GM19397 (cell line): ENCODE results near the gene GAS2L3.
"Not testable (repeated sequence)": the region's sequence is repeated elsewhere in the genome, so short reads cannot be mapped to it uniquely, and the experiment has no call there.

Experiments used
- ATAC-seq: cut with Tn5 transposase; IDR thresholded peaks from one replicate; pipeline ENCODE4 v1.9.1; 2021; ENCODE audit warnings: mild to moderate bottlenecking, moderate library complexity; ENCODE audit not compliant: unreplicated experiment

GAS2L3 gene

GRCh38 chr12:100573292-100574186 lies at the start of gene GAS2L3:
TSS of gene GAS2L3 (plus strand) at chr12:100573684. CDS start at chr12:100594905, 21,221 bp downstream.
- ATAC-seq, result peak; percentile 99

GRCh38 chr12:100528034-100528433 lies 45.5 kb upstream of the GAS2L3 start:
- ATAC-seq, result no peak

- ATAC-seq, result no peak
These were observed 44.9 kb upstream of the GAS2L3 start for GRCh38 chr12:100528471-100529127.

GRCh38 chr12:100529756-100530350 lies 43.6 kb upstream of the GAS2L3 start:
- no peak for ATAC-seq

- ATAC-seq, result no peak
These were observed 40.1 kb upstream of the GAS2L3 start for GRCh38 chr12:100533376-100533775.

GRCh38 chr12:100534625-100535227 lies 38.8 kb upstream of the GAS2L3 start:
- ATAC-seq, result no peak

- no peak for ATAC-seq
These were observed 34.3 kb upstream of the GAS2L3 start for GRCh38 chr12:100539202-100539601.

- no peak for ATAC-seq
These were observed 29.3 kb upstream of the GAS2L3 start for GRCh38 chr12:100544165-100544564.

- no peak for ATAC-seq
These were observed 28.4 kb upstream of the GAS2L3 start for GRCh38 chr12:100545092-100545491.

GRCh38 chr12:100553936-100554335 lies 19.5 kb upstream of the GAS2L3 start:
- no peak for ATAC-seq

GRCh38 chr12:100554608-100555077 lies 18.8 kb upstream of the GAS2L3 start:
- no peak for ATAC-seq

GRCh38 chr12:100555722-100556121 lies 17.8 kb upstream of the GAS2L3 start:
- ATAC-seq, result no peak

- no peak for ATAC-seq
These were observed 16.1 kb upstream of the GAS2L3 start for GRCh38 chr12:100557357-100557756.

- not testable (repeated sequence) for ATAC-seq
These were observed 14.2 kb upstream of the GAS2L3 start for GRCh38 chr12:100559261-100559660.

- ATAC-seq, result no peak
These were observed 9.4 kb upstream of the GAS2L3 start for GRCh38 chr12:100564090-100564489.

GRCh38 chr12:100564905-100565467 lies 8.5 kb upstream of the GAS2L3 start:
- no peak for ATAC-seq

GRCh38 chr12:100565987-100566545 lies 7.4 kb upstream of the GAS2L3 start:
- ATAC-seq, result no peak

- peak; percentile 94 for ATAC-seq
These were observed 6.4 kb upstream of the GAS2L3 start for GRCh38 chr12:100566887-100567637.

GRCh38 chr12:100567945-100568344 lies 5.5 kb upstream of the GAS2L3 start:
- peak; percentile 12 for ATAC-seq

GRCh38 chr12:100572184-100572583 lies 1.3 kb upstream of the GAS2L3 start:
- ATAC-seq, result no peak
